SK-N-SH treated with all-trans-retinoic acid at 6 μM for 48 hours (cell line): ENCODE data around the gene DNAI7.

Experiments
- ATAC-seq: fragments of 200-7000 bp; cut with Tn5 transposase; 3 replicates; pipeline ENCODE4 v1.9.1; 2020; ENCODE audit warnings: mild to moderate bottlenecking, moderate library complexity
- ARNTL ChIP-seq: fragments of 450-650 bp; formaldehyde crosslinking; IDR thresholded peaks from 2 replicates; pipeline ENCODE4 v1.5.0; 2020; ENCODE audit warnings: low read depth, mild to moderate bottlenecking, moderate library complexity, borderline replicate concordance
- BACH2 ChIP-seq: fragments of 250-450 bp; sonication (Bioruptor Pico); IDR thresholded peaks from 2 replicates; pipeline ENCODE4 v1.9.0; 2021; ENCODE audit warnings: mild to moderate bottlenecking, borderline replicate concordance
- GLIS3 ChIP-seq: fragments of 250-450 bp; sonication (Bioruptor Pico); IDR thresholded peaks from 2 replicates; pipeline ENCODE4 v1.5.0; 2020; ENCODE audit warnings: mild to moderate bottlenecking, moderate library complexity
- ISL1 ChIP-seq: fragments of 250-450 bp; sonication (Bioruptor Pico); IDR thresholded peaks from 2 replicates; pipeline ENCODE4 v2.1.2; 2022; ENCODE audit warnings: mild to moderate bottlenecking, moderate library complexity
- PPARA ChIP-seq: fragments of 250-450 bp; sonication (Bioruptor Pico); IDR thresholded peaks from 2 replicates; pipeline ENCODE4 v1.5.0; 2020; ENCODE audit warnings: mild to moderate bottlenecking, borderline replicate concordance
- SNAI2 ChIP-seq: fragments of 250-450 bp; sonication (Bioruptor Pico); IDR thresholded peaks from 2 replicates; pipeline ENCODE4 v1.5.0; 2020; ENCODE audit warnings: mild to moderate bottlenecking, moderate library complexity
- TCF4 ChIP-seq: fragments of 250-450 bp; sonication (Bioruptor Pico); IDR thresholded peaks from 2 replicates; pipeline ENCODE4 v1.8.0; 2021; ENCODE audit warnings: mild to moderate bottlenecking, moderate library complexity, borderline replicate concordance
- ZC3H10 ChIP-seq: fragments of 250-450 bp; sonication (Bioruptor Pico); IDR thresholded peaks from 2 replicates; pipeline ENCODE4 v1.5.1; 2021; ENCODE audit warnings: mild to moderate bottlenecking, moderate library complexity
- ZFP3 ChIP-seq: fragments of 250-450 bp; sonication (Bioruptor Pico); IDR thresholded peaks from 2 replicates; pipeline ENCODE4 v1.5.0; 2020; ENCODE audit warnings: mild to moderate bottlenecking, moderate library complexity
- ZFP30 ChIP-seq: fragments of 450-650 bp; formaldehyde crosslinking; IDR thresholded peaks from 2 replicates; pipeline ENCODE4 v1.5.0; 2022; ENCODE audit warnings: mild to moderate bottlenecking, moderate library complexity
- ZNF565 ChIP-seq: fragments of 450-650 bp; formaldehyde crosslinking; conservative IDR thresholded peaks from 2 replicates; pipeline ENCODE4 v1.5.0; 2020; ENCODE audit warnings: low read depth, mild to moderate bottlenecking, moderate library complexity
- ZNF70 ChIP-seq: fragments of 450-650 bp; formaldehyde crosslinking; IDR thresholded peaks from 2 replicates; pipeline ENCODE4 v1.5.0; 2020; ENCODE audit warnings: mild to moderate bottlenecking, moderate library complexity
- TF ChIP-seq, protein P1 (sequence below): fragments of 250-450 bp; sonication (Bioruptor Pico); IDR thresholded peaks from 2 replicates; pipeline ENCODE4 v1.8.0; 2021; ENCODE audit warnings: low read depth, mild to moderate bottlenecking, moderate library complexity, borderline replicate concordance
- TF ChIP-seq, protein P2 (sequence below): fragments of 250-450 bp; sonication (Bioruptor Pico); IDR thresholded peaks from 2 replicates; pipeline ENCODE4 v1.5.1; 2020; ENCODE audit warnings: low read depth, mild to moderate bottlenecking, moderate library complexity

DNAI7 gene

DNA sequence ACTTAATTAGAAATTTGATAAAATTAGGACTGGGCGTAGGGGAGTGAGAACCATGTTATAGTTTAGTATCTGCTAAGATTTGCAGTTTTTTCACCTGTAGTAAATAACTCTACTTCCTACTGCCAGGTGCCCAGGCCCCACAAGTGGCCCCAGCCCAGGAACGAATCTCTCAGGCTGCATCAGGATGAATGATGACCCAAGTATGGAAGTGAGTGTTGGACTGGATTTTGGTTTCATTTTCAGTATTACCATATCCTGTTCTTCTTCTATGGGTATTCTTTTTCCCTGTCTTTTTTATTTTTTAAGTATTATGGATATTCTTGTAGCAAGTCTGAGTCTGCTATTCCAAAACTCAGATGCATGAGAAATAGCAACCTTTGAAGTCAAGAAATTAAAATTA is 125.7 kb downstream of the DNAI7 start:
- no peak for TF ChIP-seq ARNTL
- TF ChIP-seq PPARA = no peak
- TF ChIP-seq ISL1 (CRISPR knock-in tag) = no peak
- no peak for TF ChIP-seq GLIS3 (CRISPR knock-in tag)
- no peak for TF ChIP-seq TCF4 (CRISPR knock-in tag)
- TF ChIP-seq ZNF565 (CRISPR knock-in tag) = no peak
- ATAC-seq = no peak

GRCh38 chr12:25065035-25065434 is 129.9 kb downstream of the DNAI7 start:
- TF ChIP-seq GLIS3 (CRISPR knock-in tag) = no peak
- no peak for TF ChIP-seq ZFP30 (CRISPR knock-in tag)
- TF ChIP-seq ZNF70 (CRISPR knock-in tag) = no peak
- TF ChIP-seq SNAI2 = no peak
- TF ChIP-seq ZFP3 (CRISPR knock-in tag) = no peak
- ATAC-seq = no peak

GRCh38 chr12:25063873-25064628 is 130.9 kb downstream of the DNAI7 start:
- TF ChIP-seq GLIS3 (CRISPR knock-in tag) = no peak
- TF ChIP-seq TCF4 (CRISPR knock-in tag) = no peak
- no peak for TF ChIP-seq ZFP3 (CRISPR knock-in tag)
- no peak for TF ChIP-seq ZC3H10 (CRISPR knock-in tag)
- TF ChIP-seq, protein P1, sequence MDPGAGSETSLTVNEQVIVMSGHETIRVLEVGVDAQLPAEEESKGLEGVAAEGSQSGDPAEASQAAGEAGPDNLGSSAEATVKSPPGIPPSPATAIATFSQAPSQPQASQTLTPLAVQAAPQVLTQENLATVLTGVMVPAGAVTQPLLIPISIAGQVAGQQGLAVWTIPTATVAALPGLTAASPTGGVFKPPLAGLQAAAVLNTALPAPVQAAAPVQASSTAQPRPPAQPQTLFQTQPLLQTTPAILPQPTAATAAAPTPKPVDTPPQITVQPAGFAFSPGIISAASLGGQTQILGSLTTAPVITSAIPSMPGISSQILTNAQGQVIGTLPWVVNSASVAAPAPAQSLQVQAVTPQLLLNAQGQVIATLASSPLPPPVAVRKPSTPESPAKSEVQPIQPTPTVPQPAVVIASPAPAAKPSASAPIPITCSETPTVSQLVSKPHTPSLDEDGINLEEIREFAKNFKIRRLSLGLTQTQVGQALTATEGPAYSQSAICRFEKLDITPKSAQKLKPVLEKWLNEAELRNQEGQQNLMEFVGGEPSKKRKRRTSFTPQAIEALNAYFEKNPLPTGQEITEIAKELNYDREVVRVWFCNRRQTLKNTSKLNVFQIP (CRISPR knock-in tag) = no peak
- TF ChIP-seq BACH2 (CRISPR knock-in tag) = no peak
- TF ChIP-seq, protein P2, sequence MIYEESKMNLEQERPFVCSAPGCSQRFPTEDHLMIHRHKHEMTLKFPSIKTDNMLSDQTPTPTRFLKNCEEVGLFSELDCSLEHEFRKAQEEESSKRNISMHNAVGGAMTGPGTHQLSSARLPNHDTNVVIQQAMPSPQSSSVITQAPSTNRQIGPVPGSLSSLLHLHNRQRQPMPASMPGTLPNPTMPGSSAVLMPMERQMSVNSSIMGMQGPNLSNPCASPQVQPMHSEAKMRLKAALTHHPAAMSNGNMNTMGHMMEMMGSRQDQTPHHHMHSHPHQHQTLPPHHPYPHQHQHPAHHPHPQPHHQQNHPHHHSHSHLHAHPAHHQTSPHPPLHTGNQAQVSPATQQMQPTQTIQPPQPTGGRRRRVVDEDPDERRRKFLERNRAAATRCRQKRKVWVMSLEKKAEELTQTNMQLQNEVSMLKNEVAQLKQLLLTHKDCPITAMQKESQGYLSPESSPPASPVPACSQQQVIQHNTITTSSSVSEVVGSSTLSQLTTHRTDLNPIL (CRISPR knock-in tag) = no peak
- TF ChIP-seq ZNF565 (CRISPR knock-in tag) = no peak
- no peak for TF ChIP-seq ZNF70 (CRISPR knock-in tag)
- ATAC-seq = no peak

GRCh38 chr12:25058658-25059058 is 136.3 kb downstream of the DNAI7 start:
- ATAC-seq = no peak
- TF ChIP-seq BACH2 (CRISPR knock-in tag) = no peak
